Loucy (cell line): ENCODE data around the gene AFF3.

ENCODE experiments used
- EZH2phosphoT487 ChIP-seq: fragments of 200-600 bp; IDR thresholded peaks from 2 replicates; pipeline ENCODE4 v1.6.1; 2018; ENCODE audit warnings: antibody characterized with exemption, mild to moderate bottlenecking, moderate library complexity, borderline replicate concordance
- TF ChIP-seq, protein P1 (sequence below): fragments of 200-600 bp; sonication (generic); conservative IDR thresholded peaks from 2 replicates; pipeline ENCODE4 v1.5.1; 2014; ENCODE audit warnings: mild to moderate bottlenecking, antibody characterized with exemption, low read length

DNA sequence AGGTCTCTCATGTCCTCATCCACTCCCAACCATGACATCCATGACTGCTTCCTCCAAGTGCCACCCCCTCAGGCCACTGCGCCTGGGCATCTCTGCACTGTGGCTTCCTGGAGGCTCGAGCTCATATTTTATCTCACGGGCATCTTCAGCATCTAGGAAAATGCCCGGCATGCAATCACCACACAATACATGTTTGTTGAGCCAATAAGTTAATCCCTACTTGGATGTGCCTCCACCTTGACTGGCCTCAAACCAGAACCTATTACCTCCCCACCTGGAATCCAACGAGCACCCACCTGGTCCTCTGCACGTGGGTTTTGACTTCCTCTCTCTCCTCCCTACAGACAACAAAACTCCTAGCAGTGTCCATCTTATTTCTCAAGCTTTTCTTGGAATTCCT, 453.7 kb downstream of the AFF3 start:
- TF ChIP-seq, protein P1, sequence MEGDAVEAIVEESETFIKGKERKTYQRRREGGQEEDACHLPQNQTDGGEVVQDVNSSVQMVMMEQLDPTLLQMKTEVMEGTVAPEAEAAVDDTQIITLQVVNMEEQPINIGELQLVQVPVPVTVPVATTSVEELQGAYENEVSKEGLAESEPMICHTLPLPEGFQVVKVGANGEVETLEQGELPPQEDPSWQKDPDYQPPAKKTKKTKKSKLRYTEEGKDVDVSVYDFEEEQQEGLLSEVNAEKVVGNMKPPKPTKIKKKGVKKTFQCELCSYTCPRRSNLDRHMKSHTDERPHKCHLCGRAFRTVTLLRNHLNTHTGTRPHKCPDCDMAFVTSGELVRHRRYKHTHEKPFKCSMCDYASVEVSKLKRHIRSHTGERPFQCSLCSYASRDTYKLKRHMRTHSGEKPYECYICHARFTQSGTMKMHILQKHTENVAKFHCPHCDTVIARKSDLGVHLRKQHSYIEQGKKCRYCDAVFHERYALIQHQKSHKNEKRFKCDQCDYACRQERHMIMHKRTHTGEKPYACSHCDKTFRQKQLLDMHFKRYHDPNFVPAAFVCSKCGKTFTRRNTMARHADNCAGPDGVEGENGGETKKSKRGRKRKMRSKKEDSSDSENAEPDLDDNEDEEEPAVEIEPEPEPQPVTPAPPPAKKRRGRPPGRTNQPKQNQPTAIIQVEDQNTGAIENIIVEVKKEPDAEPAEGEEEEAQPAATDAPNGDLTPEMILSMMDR: no peak
- no peak for TF ChIP-seq EZH2phosphoT487
